IMR-90 (cell line): ENCODE data around the gene SPPL2B. TPM values are rescaled to one million over a fixed set of nuclear protein-coding genes. Genes with fewer than 3 reads are reported as not detected.

ENCODE experiments used
- FOS ChIP-seq: fragments of 150-350 bp; IDR thresholded peaks from 2 replicates; pipeline ENCODE4 v1.6.1; 2016; ENCODE audit warnings: low read depth, low read length
- MAZ ChIP-seq: IDR thresholded peaks from 2 replicates; pipeline ENCODE4 v1.6.1; 2012; ENCODE audit warnings: low read depth, mild to moderate bottlenecking, low read length, improper control_type of control experiment, moderate library complexity, borderline replicate concordance
- MXI1 ChIP-seq: IDR thresholded peaks from 2 replicates; pipeline ENCODE4 v1.6.1; 2012; ENCODE audit warnings: low read depth, mild to moderate bottlenecking, low read length, moderate library complexity, borderline replicate concordance
- POLR2A ChIP-seq: IDR thresholded peaks from 2 replicates; pipeline ENCODE4 v1.6.1; 2012; ENCODE audit warnings: mild to moderate bottlenecking, low read depth, low read length
- RAD21 ChIP-seq: IDR thresholded peaks from 2 replicates; pipeline ENCODE4 v1.6.1; 2012; ENCODE audit warnings: low read length, improper control_type of control experiment
- RCOR1 ChIP-seq: IDR thresholded peaks from 2 replicates; pipeline ENCODE4 v1.6.1; 2012; ENCODE audit warnings: mild to moderate bottlenecking, low read length, improper control_type of control experiment; ENCODE audit not compliant: insufficient replicate concordance
- RFX5 ChIP-seq: IDR thresholded peaks from 2 replicates; pipeline ENCODE4 v1.8.0; 2012; ENCODE audit warnings: low read depth, mild to moderate bottlenecking, low read length, moderate library complexity
- SMC3 ChIP-seq: fragments of 150-350 bp; IDR thresholded peaks from 2 replicates; pipeline ENCODE4 v1.6.1; 2016; ENCODE audit warnings: low read depth, mild to moderate bottlenecking, antibody characterized with exemption, low read length, moderate library complexity
- polyA plus RNA-seq, 3 experiments: library from polyadenylated mRNA; depleted of rRNA; stranded (reverse); fragments of >200 nt; gene quantifications; 2 replicates each; pipeline ENCODE4 v1.2.3, GENCODE V29; 2012; ENCODE audit warnings: low replicate concordance in 1 of 3
- total RNA-seq: library from RNA; depleted of rRNA; stranded (reverse); fragments of >200 nt; gene quantifications from 2 replicates; pipeline ENCODE4 v1.2.3, GENCODE V29; 2012

SPPL2B gene
- total and polyA plus RNA-seq, 2 of the 4 experiments (the other 2 are of a cell fraction) = 3.4 to 45.7 TPM

- TF ChIP-seq MXI1 = peak; percentile 96
- no peak for TF ChIP-seq SMC3
- no peak for TF ChIP-seq RFX5
- no peak for TF ChIP-seq RAD21
- 0 out of 2 replicates have a peak, but pooled peaks have one; percentile 2 for TF ChIP-seq FOS
- TF ChIP-seq MAZ = peak; percentile 37; the same call in 1 of the 2 replicates
- no peak for TF ChIP-seq RCOR1
- peak; percentile 69; the same call in 1 of the 2 replicates for TF ChIP-seq POLR2A
Measured at GRCh38 chr19:2328401-2329148, at the start of gene SPPL2B, which contains the start of gene LSM7 (continued).
